Stimulated activated naive CD4-positive, alpha-beta T cell treated with Interleukin-2 at 50 U/mL for 16 hours (primary cell): ENCODE results near the gene RBM6.
A peak's percentile ranks its signal among the peaks of the same experiment; 100 is the strongest.
"Not testable (repeated sequence)": the region's sequence is repeated elsewhere in the genome, so short reads cannot be mapped to it uniquely, and the experiment has no call there.

Source experiments
- DNase-seq: peaks from one replicate; lab custom pipeline; 2025; lab: John Stamatoyannopoulos, UW

The RBM6 gene

GRCh38 chr3:49914906-49915305 is 25.0 kb upstream of the RBM6 start:
- DNase-seq = no peak

- DNase-seq = no peak
These were observed 23.3 kb upstream of the RBM6 start for GRCh38 chr3:49916686-49917085.

DNA sequence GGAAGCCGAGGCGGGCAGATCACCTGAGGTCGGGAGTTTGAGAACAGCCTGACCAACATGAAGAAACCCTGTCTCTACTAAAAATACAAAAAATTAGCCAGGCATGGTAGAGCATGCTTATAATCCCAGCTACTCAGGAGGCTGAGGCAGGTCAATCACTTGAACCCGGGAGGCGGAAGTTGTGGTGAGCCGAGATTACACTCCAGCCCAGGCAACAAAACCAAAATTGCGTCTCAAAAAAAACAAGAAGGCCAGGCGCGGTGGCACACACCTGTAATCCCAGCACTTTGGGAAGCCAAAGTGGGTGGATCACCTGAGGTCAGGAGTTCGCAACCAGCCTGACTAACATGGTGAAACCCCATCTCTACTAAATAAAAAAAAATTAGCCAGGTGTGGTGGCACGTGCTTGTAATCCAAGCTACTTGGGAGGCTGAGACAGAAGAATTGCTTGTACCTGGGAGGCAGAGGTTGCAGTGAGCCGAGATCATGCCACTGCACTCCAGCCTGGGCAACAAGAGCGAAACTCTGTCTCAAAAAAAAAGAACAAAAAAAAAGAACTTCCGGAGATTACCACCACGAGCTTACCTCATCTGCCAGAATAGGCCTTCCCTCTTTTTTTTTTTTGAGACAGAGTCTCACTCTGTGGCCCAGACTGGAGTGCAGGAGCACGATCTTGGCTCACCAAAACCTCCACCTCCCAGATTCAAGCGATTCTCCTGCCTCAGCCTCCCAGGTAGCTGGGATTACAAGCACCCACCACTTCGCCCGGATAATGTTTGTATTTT is 22.0 kb upstream of the RBM6 start:
- DNase-seq = not testable (repeated sequence)

DNA sequence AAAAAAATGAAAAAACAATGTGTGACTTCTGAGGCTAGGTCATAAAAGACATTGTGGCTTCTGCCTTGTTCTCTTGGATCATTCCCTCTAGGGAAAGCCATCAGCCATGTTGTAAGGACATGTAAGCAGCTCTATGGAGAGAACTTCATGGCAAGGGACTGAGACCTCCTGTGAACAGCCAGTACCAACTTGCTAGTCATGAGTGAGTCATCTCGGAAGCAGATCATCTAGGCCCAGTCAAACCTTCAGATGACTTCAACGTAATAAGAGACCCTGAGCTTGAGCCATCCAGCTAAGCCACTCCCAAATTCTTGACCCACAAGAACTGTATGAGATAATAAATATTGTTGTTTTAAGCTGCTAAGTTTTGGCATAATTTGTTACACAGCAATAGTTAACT is 15.3 kb upstream of the RBM6 start:
- DNase-seq = no peak

DNA sequence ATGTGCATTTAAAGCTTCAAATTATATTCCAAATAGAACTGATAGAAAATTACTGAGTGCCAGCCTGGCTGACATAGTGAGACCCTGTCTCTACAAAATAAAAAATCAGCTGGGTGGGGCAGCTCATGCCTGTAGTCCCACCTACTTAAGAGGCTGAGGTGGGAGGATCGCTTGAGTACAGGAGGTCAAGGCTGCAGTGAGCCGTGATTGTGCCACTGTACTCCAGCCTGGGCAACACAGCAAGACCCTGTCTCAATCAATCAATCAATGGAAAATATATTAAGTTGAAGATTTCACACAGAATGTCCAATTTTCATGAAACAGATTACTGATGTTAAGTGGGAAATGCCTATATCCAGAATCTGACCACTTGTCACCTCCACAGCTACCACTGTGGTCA is 14.5 kb upstream of the RBM6 start:
- DNase-seq = no peak

- DNase-seq = no peak
These were observed 13.7 kb upstream of the RBM6 start for GRCh38 chr3:49926117-49926728.

- no peak for DNase-seq
These were observed 12.2 kb upstream of the RBM6 start for GRCh38 chr3:49927798-49928197.

DNA sequence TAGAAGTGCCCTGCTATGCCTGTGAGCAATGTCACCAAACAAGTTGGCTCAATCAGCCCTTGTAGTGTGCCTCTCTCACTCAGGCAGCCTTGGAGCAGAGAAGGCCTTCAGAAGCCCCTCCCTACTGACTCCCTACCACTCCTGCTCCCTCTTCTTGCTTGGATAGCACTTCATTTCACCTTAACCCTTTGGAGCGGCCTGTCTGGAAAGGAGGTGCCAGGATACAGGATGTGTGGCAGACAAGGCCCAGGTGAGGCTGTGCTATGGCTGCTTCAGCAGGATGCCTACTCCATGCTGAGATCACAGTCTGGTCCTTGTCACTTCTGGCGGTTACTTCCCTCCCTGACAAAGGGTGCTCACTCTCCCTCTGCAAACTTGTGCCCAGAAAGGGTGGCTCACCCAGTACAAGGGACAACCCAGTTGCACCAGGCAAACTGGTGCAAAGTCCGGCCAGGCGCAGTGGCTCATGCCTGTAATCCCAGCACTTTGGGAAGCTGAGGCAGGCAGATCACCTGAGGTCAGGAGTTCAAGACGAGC is 11.4 kb upstream of the RBM6 start:
- DNase-seq = no peak

- DNase-seq = peak; percentile 86
These were observed 10.4 kb upstream of the RBM6 start, which contains the start of gene MON1A for GRCh38 chr3:49929291-49930167. Gene MON1A, minus strand, starts transcription at chr3:49929811. Its CDS starts 16,465 bp downstream, at chr3:49913346.

- DNase-seq = no peak
These were observed 9.7 kb upstream of the RBM6 start for GRCh38 chr3:49930168-49930690.

DNA sequence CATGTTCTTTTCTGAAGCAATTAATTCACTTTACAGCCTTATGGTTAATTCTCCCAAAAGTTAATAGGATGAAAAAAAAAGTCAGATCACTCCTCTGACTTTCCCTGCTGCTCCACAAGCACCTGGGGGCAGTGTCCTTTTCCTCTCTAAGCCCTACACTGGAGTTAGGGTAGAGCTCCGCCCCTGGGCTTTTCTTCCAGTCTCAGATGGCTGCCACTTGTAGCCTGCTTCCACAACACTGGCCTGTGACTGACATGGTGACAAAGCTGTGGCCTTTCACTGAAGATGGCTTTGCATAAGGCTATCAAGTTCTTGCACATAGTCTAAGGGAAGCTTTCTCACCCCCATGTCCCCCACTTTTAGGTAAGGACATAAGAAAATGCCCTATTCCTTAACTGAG is 9.0 kb upstream of the RBM6 start:
- DNase-seq = no peak

DNA sequence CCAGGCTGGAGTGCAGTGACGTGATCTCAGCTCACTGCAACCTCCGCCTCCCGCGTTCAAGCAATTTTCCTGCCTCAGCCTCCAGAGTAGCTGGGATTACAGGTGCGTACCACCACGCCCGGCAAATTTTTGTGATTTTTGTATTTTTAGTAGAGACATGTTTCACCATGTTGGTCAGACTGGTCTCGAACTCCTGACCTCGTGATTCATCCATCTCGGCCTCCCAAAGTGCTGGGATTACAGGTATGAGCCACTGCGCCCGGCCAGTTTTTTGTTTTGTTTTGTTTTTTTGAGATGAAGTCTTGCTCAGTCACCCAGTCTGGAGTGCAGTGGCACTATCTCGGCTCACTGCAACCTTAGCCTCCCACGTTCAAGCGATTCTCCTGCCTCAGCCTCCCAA is 7.7 kb upstream of the RBM6 start:
- not testable (repeated sequence) for DNase-seq

GRCh38 chr3:49937090-49937489 is 2.9 kb upstream of the RBM6 start:
- DNase-seq = no peak

DNA sequence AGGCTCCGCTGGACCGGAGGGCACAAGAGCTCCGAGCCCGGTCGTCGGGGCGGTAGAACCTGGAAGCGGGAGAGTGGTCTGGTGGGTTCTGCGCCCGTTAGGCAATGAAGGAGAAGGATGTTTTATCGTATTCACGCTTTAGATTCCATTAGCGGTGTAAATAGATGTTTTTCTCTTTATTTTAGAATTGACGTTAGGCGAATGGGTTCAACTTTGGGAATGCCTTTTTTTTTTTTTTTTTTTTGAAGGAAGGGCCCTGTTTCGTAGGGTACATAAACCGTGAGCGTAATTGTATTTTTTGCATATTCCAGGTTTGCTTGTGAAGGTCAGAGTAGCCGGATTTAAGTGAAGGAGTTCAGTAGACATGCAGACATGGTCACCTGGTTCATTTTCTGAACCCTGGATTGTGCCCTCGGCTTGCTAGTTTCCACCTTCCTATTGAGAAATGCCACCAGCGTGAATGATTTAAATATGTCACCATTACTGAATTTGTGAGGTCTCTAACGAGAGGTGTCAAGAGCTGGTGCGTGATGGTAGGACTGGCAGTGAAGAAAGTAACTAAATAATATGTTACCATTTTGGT is 808 bp downstream of the RBM6 start:
- DNase-seq = no peak

- DNase-seq = no peak
These were observed 2.7 kb downstream of the RBM6 start for GRCh38 chr3:49942651-49943050.

- DNase-seq = no peak
These were observed 13.0 kb downstream of the RBM6 start for GRCh38 chr3:49952924-49953323.

DNA sequence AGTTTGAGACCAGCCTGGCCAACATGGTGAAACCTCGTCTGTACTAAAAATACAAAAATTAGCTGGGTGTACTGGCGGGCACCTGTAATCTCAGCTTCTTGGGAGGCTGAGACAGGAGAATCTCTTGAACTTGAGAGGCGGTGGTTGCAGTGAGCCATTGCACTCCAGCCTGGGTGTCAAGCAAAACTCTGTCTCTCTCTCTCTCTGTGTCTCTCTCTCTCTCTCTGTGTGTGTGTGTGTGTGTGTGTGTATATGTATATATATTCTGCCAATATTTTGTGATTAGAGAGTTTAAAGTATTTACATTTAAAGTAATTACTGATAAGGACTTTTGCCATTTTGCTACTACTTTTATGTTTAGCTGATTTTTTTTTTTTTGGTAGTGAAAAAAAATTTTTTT is 15.7 kb downstream of the RBM6 start:
- DNase-seq = no peak

GRCh38 chr3:49966233-49966942 is 26.4 kb downstream of the RBM6 start:
- no peak for DNase-seq

DNA sequence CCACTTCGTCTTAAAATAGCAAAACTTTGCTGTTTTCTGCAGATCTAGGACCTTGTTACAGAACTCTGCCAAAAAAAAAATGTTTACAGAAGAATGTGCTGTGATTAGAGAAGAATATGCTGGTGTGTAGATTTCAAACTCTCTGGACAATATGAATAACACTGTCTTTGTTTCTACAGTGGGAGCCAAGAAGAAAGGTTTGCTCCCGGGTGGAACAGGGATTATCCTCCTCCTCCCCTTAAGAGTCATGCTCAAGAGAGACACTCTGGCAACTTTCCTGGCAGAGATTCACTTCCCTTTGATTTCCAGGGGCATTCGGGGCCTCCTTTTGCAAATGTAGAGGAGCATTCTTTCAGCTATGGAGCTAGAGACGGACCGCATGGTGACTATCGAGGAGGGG is 27.3 kb downstream of the RBM6 start:
- DNase-seq = no peak

DNA sequence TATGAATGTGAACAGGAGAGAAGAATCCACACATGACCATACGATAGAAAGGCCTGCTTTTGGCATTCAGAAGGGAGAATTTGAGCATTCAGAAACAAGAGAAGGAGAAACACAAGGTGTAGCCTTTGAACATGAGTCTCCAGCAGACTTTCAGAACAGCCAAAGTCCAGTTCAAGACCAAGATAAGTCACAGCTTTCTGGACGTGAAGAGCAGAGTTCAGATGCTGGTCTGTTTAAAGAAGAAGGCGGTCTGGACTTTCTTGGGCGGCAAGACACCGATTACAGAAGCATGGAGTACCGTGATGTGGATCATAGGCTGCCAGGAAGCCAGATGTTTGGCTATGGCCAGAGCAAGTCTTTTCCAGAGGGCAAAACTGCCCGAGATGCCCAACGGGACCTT is 28.4 kb downstream of the RBM6 start:
- no peak for DNase-seq

DNA sequence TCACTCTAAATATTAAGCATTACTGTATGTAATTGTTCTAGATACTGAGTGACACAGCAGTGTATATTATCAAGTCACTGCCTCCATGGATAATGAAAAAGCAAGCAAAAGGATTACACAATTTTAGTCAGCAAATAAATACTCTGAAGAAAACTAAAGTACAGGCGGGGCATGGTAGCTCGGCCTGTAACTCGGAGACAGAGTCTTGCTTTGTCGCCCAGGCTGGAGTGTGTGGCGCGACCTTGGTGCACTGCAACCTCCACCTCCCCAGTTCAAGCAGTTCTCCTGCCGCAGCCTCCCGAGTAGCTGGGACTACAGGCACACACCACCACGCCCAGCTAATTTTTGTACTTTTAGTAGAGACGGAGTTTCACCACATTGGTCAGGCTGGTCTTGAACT is 32.7 kb downstream of the RBM6 start:
- DNase-seq = no peak
